HepG2 (cell line): ENCODE data around the gene WIF1. TPM values are rescaled to one million over a fixed set of nuclear protein-coding genes. Genes with fewer than 3 reads are reported as not detected.

Source experiments
- ATAC-seq: fragments of 200-7000 bp; cut with Tn5 transposase; 3 replicates; pipeline ENCODE4 v1.9.1; 2020; ENCODE audit warnings: mild to moderate bottlenecking, moderate library complexity
- BruUV-seq: library from RNA; stranded (reverse); fragments of 400-500 nt; replicated peaks from 2 replicates; lab custom pipeline; 2021; lab: Mats Ljungman, UMichigan
- CTCF ChIA-PET: fragments of 300-600 bp; formaldehyde crosslinking; extraction: SDS; loops from one replicate; lab custom pipeline; 2021; ENCODE audit warnings: low total read pairs, inconsistent platforms, low intra/inter-chr PET ratio; lab: Yijun Ruan, JAX
- POLR2A ChIA-PET: fragments of 350-600 bp; sonication (Branson Sonifier 250); formaldehyde crosslinking; loops from one replicate; lab custom pipeline; 2020; ENCODE audit warnings: antibody characterized with exemption, inconsistent platforms; lab: Yijun Ruan, JAX
- DNase-seq: peaks from one replicate; pipeline ENCODE4 v3.0.0-alpha.2; 2015; ENCODE audit warnings: low spot score
- FAIRE-seq: peaks from 3 replicates; lab custom pipeline; 2011; peaks lifted over from hg19 to GRCh38; lab: Jason Lieb, UNC
- H2AFZ ChIP-seq: one replicate; pipeline ENCODE4 v1.6.1; 2011; ENCODE audit warnings: low read length, inconsistent platforms
- H3K27ac ChIP-seq: fragments of 300-600 bp; 3 replicates; pipeline ENCODE4 v1.8.0; 2011; ENCODE audit warnings: mixed run types, mild to moderate bottlenecking, mixed read lengths, low read length, inconsistent platforms; ENCODE audit not compliant: insufficient read depth; ENCODE audit errors: extremely low read length
- H3K27me3 ChIP-seq, 2 experiments: fragments of 200-600 bp in 1 of 2; 2 replicates in 1 of 2; 3 replicates in 1 of 2; pipeline versions ENCODE4 v1.6.0 to v1.8.0; 2011; ENCODE audit warnings: low read length in 2 of 2, mild to moderate bottlenecking in 2 of 2, moderate library complexity in 2 of 2, inconsistent platforms in 1 of 2; ENCODE audit not compliant: insufficient read depth in 2 of 2, control insufficient read depth in 1 of 2
- H3K36me3 ChIP-seq, 2 experiments: fragments of 200-600 bp in 1 of 2; replicated peaks in 1 of 2; 2 replicates in 1 of 2; 3 replicates in 1 of 2; pipeline versions ENCODE4 v1.5.1 to v1.8.0; 2011; ENCODE audit warnings: low read length in 2 of 2, inconsistent platforms in 1 of 2; ENCODE audit not compliant: insufficient read depth in 2 of 2, control insufficient read depth in 1 of 2
- H3K4me1 ChIP-seq: 2 replicates; pipeline ENCODE4 v1.5.1; 2012; ENCODE audit warnings: low read length, inconsistent platforms; ENCODE audit not compliant: insufficient read depth
- H3K4me2 ChIP-seq: 2 replicates; pipeline ENCODE4 v1.6.0; 2011; ENCODE audit warnings: low read depth, low read length, inconsistent platforms
- H3K4me3 ChIP-seq, 3 experiments: fragments of 200-600 bp in 1 of 3; sonication (generic), shearing (Covaris generic) in 1 of 3; replicated peaks in 1 of 3; 2 replicates each; pipeline ENCODE4 v1.5.1; 2011 to 2016; ENCODE audit warnings: low read length in 3 of 3, inconsistent platforms in 2 of 3, low read depth in 2 of 3, mild to moderate bottlenecking in 2 of 3, control low read depth in 1 of 3, mixed read lengths in 1 of 3; ENCODE audit not compliant: insufficient read depth in 1 of 3
- H3K79me2 ChIP-seq: one replicate; pipeline ENCODE4 v1.6.1; 2011; ENCODE audit warnings: low read length, inconsistent platforms; ENCODE audit not compliant: insufficient read depth
- H3K9ac ChIP-seq: 2 replicates; pipeline ENCODE4 v1.6.0; 2011; ENCODE audit warnings: mild to moderate bottlenecking, low read depth, low read length, inconsistent platforms; ENCODE audit not compliant: insufficient read depth
- H3K9me3 ChIP-seq: 2 replicates; pipeline ENCODE4 v1.5.1; 2012; ENCODE audit warnings: mild to moderate bottlenecking, low read length
- H4K20me1 ChIP-seq: 2 replicates; pipeline ENCODE4 v1.6.0; 2011; ENCODE audit warnings: inconsistent platforms, mild to moderate bottlenecking, low read length, moderate library complexity; ENCODE audit not compliant: insufficient read depth
- DBP ChIP-seq: sonication (generic); formaldehyde crosslinking; IDR thresholded peaks from 2 replicates; pipeline ENCODE4 v1.4.0; 2020; ENCODE audit warnings: missing genetic modification reagents; ENCODE audit errors: not compliant biosample characterization
- HCFC1 ChIP-seq: fragments of 150-350 bp; IDR thresholded peaks from 2 replicates; pipeline ENCODE4 v1.6.1; 2014; ENCODE audit warnings: low read depth, low read length
- KMT2A ChIP-seq: sonication (generic); formaldehyde crosslinking; IDR thresholded peaks from 2 replicates; pipeline ENCODE4 v1.4.0; 2020; ENCODE audit warnings: missing genetic modification reagents
- PAX8 ChIP-seq: sonication (generic); formaldehyde crosslinking; IDR thresholded peaks from 2 replicates; pipeline ENCODE4 v1.8.0; 2022; ENCODE audit warnings: mild to moderate bottlenecking, missing genetic modification reagents, borderline replicate concordance
- PRMT3 ChIP-seq: sonication (generic); formaldehyde crosslinking; IDR thresholded peaks from 2 replicates; pipeline ENCODE4 v1.8.1; 2022; ENCODE audit warnings: low read depth, mild to moderate bottlenecking, moderate library complexity, missing genetic modification reagents, borderline replicate concordance
- SAFB2 ChIP-seq: sonication (generic); formaldehyde crosslinking; IDR thresholded peaks from 2 replicates; pipeline ENCODE4 v1.5.1; 2020; ENCODE audit warnings: missing genetic modification reagents, low read depth, mild to moderate bottlenecking, borderline replicate concordance
- SMYD3 ChIP-seq: sonication (generic); formaldehyde crosslinking; IDR thresholded peaks from 2 replicates; pipeline ENCODE4 v1.8.1; 2023; ENCODE audit warnings: mild to moderate bottlenecking, missing genetic modification reagents
- SRF ChIP-seq: IDR thresholded peaks from 2 replicates; pipeline ENCODE4 v1.6.1; 2011; ENCODE audit warnings: mild to moderate bottlenecking, low read depth, low read length, moderate library complexity
- TMF1 ChIP-seq: sonication (generic); formaldehyde crosslinking; IDR thresholded peaks from 2 replicates; pipeline ENCODE4 v1.8.1; 2022; ENCODE audit warnings: low read depth, missing genetic modification reagents
- ZNF460 ChIP-seq: sonication (generic); formaldehyde crosslinking; IDR thresholded peaks from 2 replicates; pipeline ENCODE4 v1.5.1; 2020; ENCODE audit warnings: missing genetic modification reagents, mild to moderate bottlenecking, borderline replicate concordance
- WGBS: methylation state at CpG from one replicate; pipeline ENCODE4 v1.1.6; 2017; ENCODE audit warnings: low lambda C conversion rate; 5-methylcytosine and 5-hydroxymethylcytosine counted together
- in situ Hi-C: cut with HindIII; loops from 2 replicates; pipeline ENCODE4 v1.10.0; 2017; ENCODE audit warnings: low pct_unique_long_range_greater_than_20kb; ENCODE audit not compliant: extremely low pct_ligation_motif_present
- intact Hi-C: fragments of 100-400 bp; cut with micrococcal nuclease; formaldehyde crosslinking; loops from one replicate; pipeline ENCODE4 v1.10.0; 2022; ENCODE audit not compliant: unreplicated experiment
- polyA plus RNA-seq, 8 experiments: library from polyadenylated mRNA; depleted of rRNA in 3 of 8; stranded (reverse) in 7 of 8; unstranded in 1 of 8; fragments of >200 nt; fragmentation: Illumina TruSeq in 4 of 8; extraction: Trizol in 4 of 8; gene quantifications; 2 replicates each; pipeline versions ENCODE4 v1.2.1 to v1.2.3, GENCODE V29; 2011 to 2016; ENCODE audit warnings: low read depth in 4 of 8, missing spikeins in 1 of 8, mixed read lengths in 1 of 8; ENCODE audit not compliant: insufficient read depth in 1 of 8
- total RNA-seq, 5 experiments: library from RNA; depleted of rRNA; stranded (reverse); fragments of >200 nt; fragmentation: Illumina TruSeq; extraction: Trizol; gene quantifications; 2 replicates each; pipeline ENCODE4 v1.2.3, GENCODE V29; 2016; ENCODE audit warnings: low read depth in 1 of 5
- TF ChIP-seq, protein P1 (sequence below): sonication (generic); formaldehyde crosslinking; conservative IDR thresholded peaks from 2 replicates; pipeline ENCODE4 v1.4.0; 2020; ENCODE audit warnings: missing genetic modification reagents
- TF ChIP-seq, protein P2 (sequence below): sonication (generic); formaldehyde crosslinking; conservative IDR thresholded peaks from 2 replicates; pipeline ENCODE4 v1.8.0; 2022; ENCODE audit warnings: low read depth, missing genetic modification reagents
- TF ChIP-seq, protein P3 (sequence below): sonication (generic); formaldehyde crosslinking; IDR thresholded peaks from 2 replicates; pipeline ENCODE4 v1.5.0; 2020; ENCODE audit warnings: mild to moderate bottlenecking, missing genetic modification reagents, borderline replicate concordance

Gene WIF1
- total and polyA plus RNA-seq, 2 of the 13 experiments (the other 11 are each of a cell fraction or from before 2014, with no cell fraction given) = not detected

- ATAC-seq = no peak
- in situ Hi-C loops = no loop called here
- peaks cover 7% of the 10 kb centered on the region for H3K4me1 ChIP-seq
- H3K27ac ChIP-seq = no peak overlapping the region
- H3K9ac ChIP-seq = no peak overlapping the region
- H2AFZ ChIP-seq = no peak overlapping the region
- no peak for DNase-seq
- peaks cover 0 to 5% of the 10 kb centered on the region in 2 experiments; a peak in 2 of 5 replicates for H3K27me3 ChIP-seq
- no peak overlapping the region for H3K4me2 ChIP-seq
- H3K36me3 ChIP-seq = no peaks in the 10 kb centered on the region
- H3K9me3 ChIP-seq = no peaks in the 10 kb centered on the region
- intact Hi-C loops = loop anchor here (10.0 kb wide), 1 partner anchor 760 kb away; the partner anchor contains the start of gene XPOT
- no peak overlapping the region for H3K4me3 ChIP-seq
- no peaks in the 10 kb centered on the region for H4K20me1 ChIP-seq
- peaks cover 5% of the 10 kb centered on the region for H3K79me2 ChIP-seq
- POLR2A ChIA-PET = no interaction called here
- TF ChIP-seq SRF = peak; percentile 45; the same call in 1 of the 2 replicates
- TF ChIP-seq DBP (CRISPR knock-in tag) = no peak
- CTCF ChIA-PET = no interaction called here
- no peak for FAIRE-seq
- BruUV-seq = no TSS peak
These were observed 43.7 kb upstream of the WIF1 start for GRCh38 chr12:65164774-65165173.

DNA sequence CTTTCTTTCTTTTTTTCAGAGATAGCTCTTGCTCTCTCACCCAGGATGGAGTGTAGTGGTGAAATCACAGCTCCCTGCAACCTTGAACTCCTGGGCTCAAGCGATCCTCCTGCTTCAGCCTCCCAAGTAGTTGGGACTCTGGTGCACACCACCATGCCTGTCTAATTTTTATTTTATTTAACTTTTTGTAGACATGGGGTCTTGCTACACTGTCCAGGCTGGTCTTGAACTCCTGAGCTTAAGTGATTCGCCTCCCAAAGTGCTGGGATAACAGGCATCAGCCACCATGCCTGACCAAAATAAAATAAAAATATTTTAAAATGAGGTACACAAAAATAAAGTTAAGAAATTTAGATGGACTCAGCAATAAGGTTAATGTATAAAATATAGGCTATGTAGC lies 43.1 kb upstream of the WIF1 start:
- BruUV-seq = no TSS peak
- intact Hi-C loops = loop anchor here (10.0 kb wide), 1 partner anchor 759 kb away; the partner anchor contains the start of gene XPOT
- Histone ChIP-seq H3K9ac (no peak overlapping the region), H3K4me1 (peaks cover 6% of the 10 kb centered on the region), H3K4me2 (no peak overlapping the region), H4K20me1 (no peaks in the 10 kb centered on the region), H2AFZ (no peak overlapping the region), H3K9me3 (no peaks in the 10 kb centered on the region), H3K27ac (no peak overlapping the region), H3K4me3 (no peak overlapping the region), H3K27me3 (peaks cover 0 to 5% of the 10 kb centered on the region in 2 experiments; a peak in 2 of 5 replicates), H3K36me3 (no peaks in the 10 kb centered on the region), H3K79me2 (no peaks in the 10 kb centered on the region)
- no peak for DNase-seq
- in situ Hi-C loops = no loop called here
- WGBS = 89% methylated on average over 2 of the region's 2 CpGs
- ChIA-PET CTCF (no interaction called here), POLR2A (no interaction called here)
- FAIRE-seq = no peak
- no peak for ATAC-seq
- no peak for TF ChIP-seq KMT2A (CRISPR knock-in tag)
- TF ChIP-seq SAFB2 = no peak
- TF ChIP-seq ZNF460 (CRISPR knock-in tag) = no peak
- TF ChIP-seq PAX8 = no peak
- TF ChIP-seq TMF1 = no peak
- TF ChIP-seq, protein P1, sequence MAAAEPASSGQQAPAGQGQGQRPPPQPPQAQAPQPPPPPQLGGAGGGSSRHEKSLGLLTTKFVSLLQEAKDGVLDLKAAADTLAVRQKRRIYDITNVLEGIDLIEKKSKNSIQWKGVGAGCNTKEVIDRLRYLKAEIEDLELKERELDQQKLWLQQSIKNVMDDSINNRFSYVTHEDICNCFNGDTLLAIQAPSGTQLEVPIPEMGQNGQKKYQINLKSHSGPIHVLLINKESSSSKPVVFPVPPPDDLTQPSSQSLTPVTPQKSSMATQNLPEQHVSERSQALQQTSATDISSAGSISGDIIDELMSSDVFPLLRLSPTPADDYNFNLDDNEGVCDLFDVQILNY (CRISPR knock-in tag) = no peak
- TF ChIP-seq, protein P2, sequence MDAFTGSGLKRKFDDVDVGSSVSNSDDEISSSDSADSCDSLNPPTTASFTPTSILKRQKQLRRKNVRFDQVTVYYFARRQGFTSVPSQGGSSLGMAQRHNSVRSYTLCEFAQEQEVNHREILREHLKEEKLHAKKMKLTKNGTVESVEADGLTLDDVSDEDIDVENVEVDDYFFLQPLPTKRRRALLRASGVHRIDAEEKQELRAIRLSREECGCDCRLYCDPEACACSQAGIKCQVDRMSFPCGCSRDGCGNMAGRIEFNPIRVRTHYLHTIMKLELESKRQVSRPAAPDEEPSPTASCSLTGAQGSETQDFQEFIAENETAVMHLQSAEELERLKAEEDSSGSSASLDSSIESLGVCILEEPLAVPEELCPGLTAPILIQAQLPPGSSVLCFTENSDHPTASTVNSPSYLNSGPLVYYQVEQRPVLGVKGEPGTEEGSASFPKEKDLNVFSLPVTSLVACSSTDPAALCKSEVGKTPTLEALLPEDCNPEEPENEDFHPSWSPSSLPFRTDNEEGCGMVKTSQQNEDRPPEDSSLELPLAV (CRISPR knock-in tag) = no peak
- no peak for TF ChIP-seq PRMT3 (CRISPR knock-in tag)
- TF ChIP-seq HCFC1 = no peak
- TF ChIP-seq SMYD3 = no peak
- TF ChIP-seq, protein P3, sequence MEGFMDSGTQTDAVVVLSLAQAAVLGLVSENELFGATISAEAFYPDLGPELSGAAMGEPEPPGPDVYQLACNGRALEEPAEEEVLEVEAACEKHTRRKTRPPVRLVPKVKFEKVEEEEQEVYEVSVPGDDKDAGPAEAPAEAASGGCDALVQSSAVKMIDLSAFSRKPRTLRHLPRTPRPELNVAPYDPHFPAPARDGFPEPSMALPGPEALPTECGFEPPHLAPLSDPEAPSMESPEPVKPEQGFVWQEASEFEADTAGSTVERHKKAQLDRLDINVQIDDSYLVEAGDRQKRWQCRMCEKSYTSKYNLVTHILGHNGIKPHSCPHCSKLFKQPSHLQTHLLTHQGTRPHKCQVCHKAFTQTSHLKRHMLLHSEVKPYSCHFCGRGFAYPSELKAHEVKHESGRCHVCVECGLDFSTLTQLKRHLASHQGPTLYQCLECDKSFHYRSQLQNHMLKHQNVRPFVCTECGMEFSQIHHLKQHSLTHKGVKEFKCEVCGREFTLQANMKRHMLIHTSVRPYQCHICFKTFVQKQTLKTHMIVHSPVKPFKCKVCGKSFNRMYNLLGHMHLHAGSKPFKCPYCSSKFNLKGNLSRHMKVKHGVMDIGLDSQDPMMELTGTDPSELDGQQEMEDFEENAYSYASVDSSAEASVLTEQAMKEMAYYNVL (CRISPR knock-in tag) = no peak
